Ectodermal cell (in vitro differentiated cells): ENCODE measurements around the gene ERMARD.

ENCODE experiments used
- H3K27ac ChIP-seq: 2 replicates; pipeline ENCODE4 v1.7.0; 2013; ENCODE audit warnings: mild to moderate bottlenecking, low read depth, low read length; ENCODE audit not compliant: insufficient read depth, poor library complexity, severe bottlenecking
- H3K27me3 ChIP-seq: 2 replicates; pipeline ENCODE4 v1.7.0; 2013; ENCODE audit warnings: mild to moderate bottlenecking, low read length; ENCODE audit not compliant: insufficient read depth, control insufficient read depth, poor library complexity, severe bottlenecking
- H3K36me3 ChIP-seq: one replicate; pipeline ENCODE4 v1.7.0; 2013; ENCODE audit warnings: low read length; ENCODE audit not compliant: control insufficient read depth, insufficient read depth
- H3K4me1 ChIP-seq: one replicate; pipeline ENCODE4 v1.7.0; 2013; ENCODE audit warnings: low read length; ENCODE audit not compliant: control insufficient read depth, insufficient read depth
- H3K4me3 ChIP-seq: 2 replicates; pipeline ENCODE4 v1.7.0; 2013; ENCODE audit warnings: low read depth, low read length, control low read depth; ENCODE audit not compliant: insufficient read depth
- H3K9me3 ChIP-seq: 2 replicates; pipeline ENCODE4 v1.7.0; 2013; ENCODE audit warnings: mild to moderate bottlenecking, low read length, moderate library complexity; ENCODE audit not compliant: control insufficient read depth
- WGBS, 2 experiments: methylation state at CpG; one replicate each; pipeline ENCODE4 v1.1.7; 2013; ENCODE audit warnings: missing lambda C conversion rate in 2 of 2; 5-methylcytosine and 5-hydroxymethylcytosine counted together

ERMARD gene

GRCh38 chr6:169816975-169817374 is 65.6 kb downstream of the ERMARD start:
- Histone ChIP-seq H3K9me3 (peaks cover 5% of the 10 kb centered on the region), H3K4me3 (no peak overlapping the region), H3K36me3 (no peaks in the 10 kb centered on the region), H3K27ac (no peak overlapping the region), H3K4me1 (no peaks in the 10 kb centered on the region), H3K27me3 (no peaks in the 10 kb centered on the region)
- 93 to 97% methylated on average over 3 of the region's 3 CpGs for WGBS, 2 experiments

- H3K27ac ChIP-seq = no peak overlapping the region
- WGBS, 2 experiments = 71 to 91% methylated on average over 1 to 2 of the region's 2 CpGs
- H3K4me1 ChIP-seq = no peaks in the 10 kb centered on the region
- peaks cover 2% of the 10 kb centered on the region for H3K9me3 ChIP-seq
- H3K36me3 ChIP-seq = no peaks in the 10 kb centered on the region
- no peaks in the 10 kb centered on the region for H3K27me3 ChIP-seq
- H3K4me3 ChIP-seq = no peak overlapping the region
Measured at GRCh38 chr6:169820358-169820757, 68.9 kb downstream of the ERMARD start.

GRCh38 chr6:169824021-169824420 is 72.6 kb downstream of the ERMARD start:
- 82 to 85% methylated on average over 9 of the region's 9 CpGs for WGBS, 2 experiments
- H3K27me3 ChIP-seq = no peaks in the 10 kb centered on the region
- no peaks in the 10 kb centered on the region for H3K36me3 ChIP-seq
- H3K9me3 ChIP-seq = no peaks in the 10 kb centered on the region
- no peak overlapping the region for H3K4me3 ChIP-seq
- H3K4me1 ChIP-seq = peaks cover 4% of the 10 kb centered on the region
- no peak overlapping the region for H3K27ac ChIP-seq

GRCh38 chr6:169824848-169825557 is 73.6 kb downstream of the ERMARD start:
- Histone ChIP-seq H3K27me3 (no peaks in the 10 kb centered on the region), H3K4me1 (peaks cover 4% of the 10 kb centered on the region), H3K4me3 (no peak overlapping the region), H3K27ac (no peak overlapping the region), H3K36me3 (no peaks in the 10 kb centered on the region), H3K9me3 (no peaks in the 10 kb centered on the region)
- 94 to 95% methylated on average over 15 of the region's 15 CpGs for WGBS, 2 experiments

GRCh38 chr6:169825558-169826225 is 74.3 kb downstream of the ERMARD start:
- H3K36me3 ChIP-seq = no peaks in the 10 kb centered on the region
- no peak overlapping the region for H3K27ac ChIP-seq
- H3K4me1 ChIP-seq = peaks cover 4% of the 10 kb centered on the region
- H3K9me3 ChIP-seq = no peaks in the 10 kb centered on the region
- 92 to 96% methylated on average over 12 of the region's 12 CpGs for WGBS, 2 experiments
- H3K27me3 ChIP-seq = no peaks in the 10 kb centered on the region
- no peak overlapping the region for H3K4me3 ChIP-seq

- no peak overlapping the region for H3K27ac ChIP-seq
- H3K27me3 ChIP-seq = peaks cover 8% of the 10 kb centered on the region
- no peak overlapping the region for H3K4me3 ChIP-seq
- no peaks in the 10 kb centered on the region for H3K9me3 ChIP-seq
- no peaks in the 10 kb centered on the region for H3K36me3 ChIP-seq
- peaks cover 4% of the 10 kb centered on the region for H3K4me1 ChIP-seq
Measured at GRCh38 chr6:169826697-169827096, 75.3 kb downstream of the ERMARD start.

- no peaks in the 10 kb centered on the region for H3K36me3 ChIP-seq
- H3K9me3 ChIP-seq = no peaks in the 10 kb centered on the region
- no peak overlapping the region for H3K4me3 ChIP-seq
- 32 to 34% methylated on average over 12 of the region's 12 CpGs for WGBS, 2 experiments
- H3K4me1 ChIP-seq = peaks cover 4% of the 10 kb centered on the region
- H3K27ac ChIP-seq = no peak overlapping the region
- peaks cover 8% of the 10 kb centered on the region for H3K27me3 ChIP-seq
Measured at GRCh38 chr6:169827290-169827717, 75.9 kb downstream of the ERMARD start.

GRCh38 chr6:169828176-169828575 is 76.8 kb downstream of the ERMARD start:
- Histone ChIP-seq H3K4me3 (no peak overlapping the region), H3K27me3 (peaks cover 8% of the 10 kb centered on the region), H3K36me3 (no peaks in the 10 kb centered on the region), H3K27ac (no peak overlapping the region), H3K9me3 (no peaks in the 10 kb centered on the region), H3K4me1 (peaks cover 4% of the 10 kb centered on the region)
- 88% methylated on average over 13 of the region's 13 CpGs for WGBS, 2 experiments

GRCh38 chr6:169829786-169830185 is 78.4 kb downstream of the ERMARD start:
- WGBS, 2 experiments = 94 to 96% methylated on average over 4 of the region's 4 CpGs
- Histone ChIP-seq H3K27ac (no peak overlapping the region), H3K4me3 (no peak overlapping the region), H3K4me1 (peaks cover 4% of the 10 kb centered on the region), H3K36me3 (no peaks in the 10 kb centered on the region), H3K27me3 (peaks cover 8% of the 10 kb centered on the region), H3K9me3 (no peaks in the 10 kb centered on the region)

- H3K36me3 ChIP-seq = no peaks in the 10 kb centered on the region
- peaks cover 8% of the 10 kb centered on the region for H3K27me3 ChIP-seq
- 88 to 90% methylated on average over 12 of the region's 12 CpGs for WGBS, 2 experiments
Measured at GRCh38 chr6:169830876-169831275, 79.5 kb downstream of the ERMARD start.

More at GRCh38 chr6:169830876-169831275, 79.5 kb downstream of the ERMARD start:
- no peaks in the 10 kb centered on the region for H3K9me3 ChIP-seq
- peaks cover 4% of the 10 kb centered on the region for H3K4me1 ChIP-seq
- no peak overlapping the region for H3K4me3 ChIP-seq
- H3K27ac ChIP-seq = no peak overlapping the region
